ENCODE data around the gene LGR5. TPM values are rescaled to one million over a fixed set of nuclear protein-coding genes. Genes with fewer than 3 reads are reported as not detected.

Gene LGR5
- not detected for total RNA-seq

- H3K27me3 Mint-ChIP-seq = peaks cover 69% of the 10 kb centered on the region
- H3K4me3 Mint-ChIP-seq = peak within 1 kb of the TSS; percentile 50
- H3K4me1 Mint-ChIP-seq = peaks cover 26% of the 10 kb centered on the region
- DNase-seq = no peak
- peaks cover 6% of the 10 kb centered on the region for H3K36me3 Mint-ChIP-seq (ENCODE audit: low read depth)
- ChIA-PET CTCF (no interaction called here), POLR2A (no interaction called here)
- H3K27ac Mint-ChIP-seq = no peak within 1 kb of the TSS
- peaks cover 20% of the 10 kb centered on the region for H3K9me3 Mint-ChIP-seq
Observed at GRCh38 chr12:71439613-71440344, at the start of gene LGR5. LGR5 (plus strand) TSS chr12:71439798; CDS start chr12:71440081, 283 bp downstream.

- Mint-ChIP-seq H3K9me3 (no peaks in the 10 kb centered on the region), H3K27ac (no peak overlapping the region), H3K4me1 (no peaks in the 10 kb centered on the region), H3K27me3 (no peaks in the 10 kb centered on the region), H3K4me3 (no peak overlapping the region), H3K36me3 (ENCODE audit: low read depth) (no peaks in the 10 kb centered on the region)
- POLR2A ChIA-PET = no interaction called here
- no peak for DNase-seq
- CTCF ChIA-PET = interaction anchor here (0.9 to 2.5 kb wide), 9 partner anchors 10 to 659 kb away, joined by 3 to 13 read pairs (median 5); no protein-coding TSS in a partner anchor
Observed at GRCh38 chr12:71392521-71393145, 47.0 kb upstream of the LGR5 start.

GRCh38 chr12:71393625-71394024, 46.0 kb upstream of the LGR5 start:
- CTCF ChIA-PET = no interaction called here

GRCh38 chr12:71397433-71397954, 42.1 kb upstream of the LGR5 start:
- H3K36me3 Mint-ChIP-seq (ENCODE audit: low read depth) = no peaks in the 10 kb centered on the region
- no peak overlapping the region for H3K27ac Mint-ChIP-seq
- POLR2A ChIA-PET = no interaction called here
- H3K4me3 Mint-ChIP-seq = no peak overlapping the region
- no peaks in the 10 kb centered on the region for H3K4me1 Mint-ChIP-seq
- H3K27me3 Mint-ChIP-seq = no peaks in the 10 kb centered on the region
- H3K9me3 Mint-ChIP-seq = no peaks in the 10 kb centered on the region
- DNase-seq = no peak
- CTCF ChIA-PET = no interaction called here

More at GRCh38 chr12:71393625-71394024, 46.0 kb upstream of the LGR5 start:
- Mint-ChIP-seq H3K9me3 (no peaks in the 10 kb centered on the region), H3K4me1 (no peaks in the 10 kb centered on the region), H3K27ac (no peak overlapping the region), H3K4me3 (no peak overlapping the region), H3K36me3 (ENCODE audit: low read depth) (no peaks in the 10 kb centered on the region), H3K27me3 (no peaks in the 10 kb centered on the region)
- POLR2A ChIA-PET = no interaction called here
- DNase-seq = no peak

GRCh38 chr12:71399197-71399596, 40.4 kb upstream of the LGR5 start:
- CTCF ChIA-PET = interaction anchor here (1.4 kb wide), 1 partner anchor 16 kb away, joined by 4 read pairs; no protein-coding TSS in a partner anchor
- Mint-ChIP-seq H3K36me3 (ENCODE audit: low read depth) (no peaks in the 10 kb centered on the region), H3K27me3 (peaks cover 1% of the 10 kb centered on the region), H3K4me3 (no peak overlapping the region), H3K27ac (no peak overlapping the region), H3K4me1 (no peaks in the 10 kb centered on the region), H3K9me3 (no peaks in the 10 kb centered on the region)
- DNase-seq = no peak
- POLR2A ChIA-PET = no interaction called here

- ChIA-PET CTCF (interaction anchor here (1.4 kb wide), 1 partner anchor 347 kb away, joined by 4 read pairs; no protein-coding TSS in a partner anchor), POLR2A (no interaction called here)
- Mint-ChIP-seq H3K9me3 (no peaks in the 10 kb centered on the region), H3K27me3 (peaks cover 3% of the 10 kb centered on the region), H3K27ac (no peak overlapping the region), H3K4me1 (no peaks in the 10 kb centered on the region), H3K4me3 (no peak overlapping the region), H3K36me3 (ENCODE audit: low read depth) (no peaks in the 10 kb centered on the region)
- no peak for DNase-seq
Observed at GRCh38 chr12:71400481-71400880, 39.1 kb upstream of the LGR5 start.

- CTCF ChIA-PET = no interaction called here
- Mint-ChIP-seq H3K9me3 (peaks cover 2% of the 10 kb centered on the region), H3K27me3 (peaks cover 4% of the 10 kb centered on the region), H3K27ac (no peak overlapping the region), H3K4me1 (no peaks in the 10 kb centered on the region), H3K4me3 (no peak overlapping the region), H3K36me3 (ENCODE audit: low read depth) (no peaks in the 10 kb centered on the region)
- DNase-seq = no peak
- POLR2A ChIA-PET = no interaction called here
Observed at GRCh38 chr12:71405884-71406283, 33.7 kb upstream of the LGR5 start.

- H3K36me3 Mint-ChIP-seq (ENCODE audit: low read depth) = no peaks in the 10 kb centered on the region
- no peak for DNase-seq
- H3K27ac Mint-ChIP-seq = no peak overlapping the region
- H3K4me3 Mint-ChIP-seq = no peak overlapping the region
- ChIA-PET POLR2A (no interaction called here), CTCF (no interaction called here)
- no peaks in the 10 kb centered on the region for H3K4me1 Mint-ChIP-seq
- peaks cover 2% of the 10 kb centered on the region for H3K9me3 Mint-ChIP-seq
- H3K27me3 Mint-ChIP-seq = peaks cover 8% of the 10 kb centered on the region
Observed at GRCh38 chr12:71407732-71408131, 31.9 kb upstream of the LGR5 start.

GRCh38 chr12:71410844-71411243, 28.8 kb upstream of the LGR5 start:
- POLR2A ChIA-PET = no interaction called here
- H3K4me1 Mint-ChIP-seq = no peaks in the 10 kb centered on the region
- H3K27me3 Mint-ChIP-seq = peaks cover 5% of the 10 kb centered on the region

GRCh38 chr12:71411635-71412034, 28.0 kb upstream of the LGR5 start:
- DNase-seq = no peak
- Mint-ChIP-seq H3K36me3 (ENCODE audit: low read depth) (no peaks in the 10 kb centered on the region), H3K4me3 (no peak overlapping the region), H3K4me1 (no peaks in the 10 kb centered on the region), H3K27ac (no peak overlapping the region), H3K27me3 (peaks cover 5% of the 10 kb centered on the region), H3K9me3 (peaks cover 2% of the 10 kb centered on the region)
- ChIA-PET CTCF (interaction anchor here (0.6 to 1.9 kb wide), 3 partner anchors 19 to 444 kb away, joined by 3 to 5 read pairs (median 3); no protein-coding TSS in a partner anchor), POLR2A (no interaction called here)

More at GRCh38 chr12:71410844-71411243, 28.8 kb upstream of the LGR5 start:
- Mint-ChIP-seq H3K36me3 (ENCODE audit: low read depth) (no peaks in the 10 kb centered on the region), H3K9me3 (peaks cover 2% of the 10 kb centered on the region), H3K4me3 (no peak overlapping the region), H3K27ac (no peak overlapping the region)
- CTCF ChIA-PET = interaction anchor here (0.6 to 1.9 kb wide), 3 partner anchors 18 to 445 kb away, joined by 3 to 5 read pairs (median 3); no protein-coding TSS in a partner anchor
- DNase-seq = no peak

GRCh38 chr12:71415336-71416231, 24.0 kb upstream of the LGR5 start:
- CTCF ChIA-PET = interaction anchor here (0.7 to 4.4 kb wide), 13 partner anchors 12 to 431 kb away, joined by 3 to 60 read pairs (median 5); partner anchors contain the start of gene RAB21
- H3K4me1 Mint-ChIP-seq = no peaks in the 10 kb centered on the region
- H3K27ac Mint-ChIP-seq = no peak overlapping the region
- no peaks in the 10 kb centered on the region for H3K9me3 Mint-ChIP-seq
- no peaks in the 10 kb centered on the region for H3K36me3 Mint-ChIP-seq (ENCODE audit: low read depth)
- H3K27me3 Mint-ChIP-seq = peaks cover 15% of the 10 kb centered on the region
- DNase-seq = no peak
- POLR2A ChIA-PET = no interaction called here
- no peak overlapping the region for H3K4me3 Mint-ChIP-seq

- Mint-ChIP-seq H3K4me3 (no peak overlapping the region), H3K27me3 (peaks cover 13% of the 10 kb centered on the region), H3K9me3 (no peaks in the 10 kb centered on the region), H3K27ac (no peak overlapping the region), H3K36me3 (ENCODE audit: low read depth) (no peaks in the 10 kb centered on the region), H3K4me1 (no peaks in the 10 kb centered on the region)
- POLR2A ChIA-PET = no interaction called here
- CTCF ChIA-PET = interaction anchor here (4.4 kb wide), 1 partner anchor 329 kb away, joined by 60 read pairs; no protein-coding TSS in a partner anchor
- DNase-seq = no peak
Observed at GRCh38 chr12:71417181-71417580, 22.4 kb upstream of the LGR5 start.
